Stomach (tissue), 9 donors: ENCODE measurements around the gene SLC5A12. TPM values are rescaled to one million over a fixed set of nuclear protein-coding genes. Genes with fewer than 3 reads are reported as not detected.

Source experiments
- DNase-seq, 2 donors: peaks; one replicate each; pipeline versions ENCODE4 v3.0.0 to v3.0.0-alpha.2; 2013 to 2019
- H3K27ac ChIP-seq, 5 donors: fragments of 200-600 bp in 4 of 5; sonication (generic) in 4 of 5; one replicate each; pipeline ENCODE4 v1.5.1; 2013 to 2019; ENCODE audit warnings: mild to moderate bottlenecking in 1 of 5, moderate library complexity in 1 of 5
- H3K27me3 ChIP-seq, 3 donors: fragments of 200-600 bp; sonication (generic); one replicate each; pipeline ENCODE4 v1.5.1; 2017 to 2019; ENCODE audit warnings: mixed run types in 1 of 3
- H3K36me3 ChIP-seq, 4 donors: fragments of 200-600 bp; sonication (generic); 1 replicate in 3 of 4; 2 replicates in 1 of 4; pipeline ENCODE4 v1.5.1; 2016 to 2019
- H3K4me1 ChIP-seq, 4 donors: fragments of 200-600 bp; sonication (generic); one replicate each; pipeline ENCODE4 v1.5.1; 2016 to 2019
- H3K4me3 ChIP-seq, 4 donors: fragments of 200-600 bp; sonication (generic) in 3 of 4; one replicate each; pipeline ENCODE4 v1.5.1; 2016 to 2019; ENCODE audit warnings: mild to moderate bottlenecking in 1 of 4
- H3K9me3 ChIP-seq, 4 donors: fragments of 200-600 bp; sonication (generic); one replicate each; pipeline ENCODE4 v1.5.1; 2016 to 2019
- CTCF ChIP-seq, 7 experiments: fragments of 450-650 bp in 4 of 7; fragments of 200-600 bp in 3 of 7; sonication (generic) in 3 of 7; IDR thresholded peaks; one replicate each; pipeline ENCODE4 v1.5.1; 2016 to 2019; ENCODE audit warnings: antibody characterized with exemption in 7 of 7, control low read depth in 2 of 7, mild to moderate bottlenecking in 1 of 7
- EP300 ChIP-seq: sonication (generic); formaldehyde crosslinking; IDR thresholded peaks from one replicate; pipeline ENCODE4 v1.6.1; 2017; ENCODE audit warnings: antibody characterized with exemption
- POLR2A ChIP-seq, 4 donors: fragments of 450-650 bp; IDR thresholded peaks; one replicate each; pipeline ENCODE4 v1.6.1; 2016; ENCODE audit warnings: antibody characterized with exemption in 4 of 4, control low read depth in 2 of 4, mild to moderate bottlenecking in 1 of 4, moderate library complexity in 1 of 4
- POLR2AphosphoS5 ChIP-seq, 3 donors: sonication (generic); formaldehyde crosslinking; IDR thresholded peaks; one replicate each; pipeline ENCODE4 v1.6.1; 2016; ENCODE audit warnings: antibody characterized with exemption in 3 of 3
- WGBS, 5 donors: extraction: QIAGEN DNeasy Blood & Tissue Kit in 3 of 5; methylation state at CpG; one replicate each; pipeline versions ENCODE4 v1.1.5 to v1.1.7; 2013 to 2018; 5-methylcytosine and 5-hydroxymethylcytosine counted together
- intact Hi-C: fragments of 100-400 bp; cut with DNase I; formaldehyde crosslinking; loops from one replicate; pipeline ENCODE4 v1.15.1; 2023; ENCODE audit warnings: low total_unique reads
- polyA plus RNA-seq, 3 donors: library from polyadenylated mRNA; stranded (reverse); fragments of 200-250 nt; gene quantifications; one replicate each; pipeline ENCODE4 v1.2.3, GENCODE V29; 2013
- total RNA-seq, 5 donors: library from RNA; depleted of rRNA; stranded (reverse); fragments of >200 nt; gene quantifications; one replicate each; pipeline versions ENCODE4 v1.1.0 to v1.2.3, GENCODE V29; 2014 to 2016
- donor health status: healthy with polysubstance abuse.
- donor health status: Bipolar disorder and iron deficiency.
- donor health status: healthy.

Gene SLC5A12
- total and polyA plus RNA-seq, 8 donors = 2.2 TPM; not detected in 7

- WGBS, 5 donors = 64 to 79% (median 72%) methylated on average over 2 of the region's 2 CpGs
- Histone ChIP-seq H3K36me3 (no peaks in the 10 kb centered on the region), H3K9me3 (no peaks in the 10 kb centered on the region), H3K4me3 (no peak overlapping the region), H3K27me3 (no peaks in the 10 kb centered on the region), H3K4me1 (no peaks in the 10 kb centered on the region), H3K27ac (no peak overlapping the region)
- DNase-seq = no peak
- intact Hi-C loops = no loop called here
- TF ChIP-seq EP300 = no peak
- no peak for TF ChIP-seq CTCF (IDR thresholded peaks at IDR 0.05)
- no peak for TF ChIP-seq POLR2A (IDR thresholded peaks at IDR 0.05)
Observed at GRCh38 chr11:26719289-26719973, 2.4 kb downstream of the SLC5A12 start.

- TF ChIP-seq CTCF (IDR thresholded peaks at IDR 0.05) (no peak), EP300 (no peak), POLR2A (IDR thresholded peaks at IDR 0.05) (no peak), POLR2AphosphoS5 (IDR thresholded peaks at IDR 0.05) (no peak)
- no peak overlapping the region for H3K4me3 ChIP-seq
- no peak for DNase-seq
- intact Hi-C loops = no loop called here
- H3K36me3 ChIP-seq = no peaks in the 10 kb centered on the region
- H3K4me1 ChIP-seq = no peaks in the 10 kb centered on the region
- H3K27me3 ChIP-seq = no peaks in the 10 kb centered on the region
- H3K27ac ChIP-seq = no peak overlapping the region
- H3K9me3 ChIP-seq = no peaks in the 10 kb centered on the region
Observed at GRCh38 chr11:26717771-26718170, 4.1 kb downstream of the SLC5A12 start.

- intact Hi-C loops = no loop called here
- Histone ChIP-seq H3K9me3 (no peaks in the 10 kb centered on the region), H3K36me3 (no peaks in the 10 kb centered on the region), H3K27ac (no peak overlapping the region), H3K4me1 (no peaks in the 10 kb centered on the region), H3K27me3 (no peaks in the 10 kb centered on the region), H3K4me3 (no peak overlapping the region)
- no peak for DNase-seq
- TF ChIP-seq CTCF (IDR thresholded peaks at IDR 0.05) = no peak
- TF ChIP-seq POLR2A (IDR thresholded peaks at IDR 0.05) = no peak
- no peak for TF ChIP-seq EP300
- no peak for TF ChIP-seq POLR2AphosphoS5 (IDR thresholded peaks at IDR 0.05)
- WGBS, 5 donors = 21 to 43% (median 23%) methylated on average over 1 of the region's 1 CpG
Observed at GRCh38 chr11:26715133-26715532, 6.7 kb downstream of the SLC5A12 start.

GRCh38 chr11:26712497-26712896 is 9.4 kb downstream of the SLC5A12 start:
- no peaks in the 10 kb centered on the region for H3K27me3 ChIP-seq
- DNase-seq = no peak
- no peak overlapping the region for H3K4me3 ChIP-seq
- 38 to 63% (median 43%) methylated on average over 5 of the region's 5 CpGs for WGBS, 5 donors
- H3K36me3 ChIP-seq = no peaks in the 10 kb centered on the region
- no peaks in the 10 kb centered on the region for H3K9me3 ChIP-seq
- intact Hi-C loops = no loop called here
- H3K4me1 ChIP-seq = no peaks in the 10 kb centered on the region
- no peak overlapping the region for H3K27ac ChIP-seq
- no peak for TF ChIP-seq CTCF (IDR thresholded peaks at IDR 0.05)
- TF ChIP-seq EP300 = no peak
- TF ChIP-seq POLR2AphosphoS5 (IDR thresholded peaks at IDR 0.05) = no peak
- no peak for TF ChIP-seq POLR2A (IDR thresholded peaks at IDR 0.05)
